Lower leg skin (tissue), 4 donors: ENCODE data around the gene SLC25A22. TPM values are rescaled to one million over a fixed set of nuclear protein-coding genes. Genes with fewer than 3 reads are reported as not detected.

ENCODE experiments used
- DNase-seq, 2 donors: peaks; one replicate each; pipeline ENCODE4 v3.0.0-alpha.2; 2019; ENCODE audit warnings: low spot score in 2 of 2
- H3K4me3 ChIP-seq: fragments of 200-600 bp; sonication (generic); 2 replicates; pipeline ENCODE4 v1.5.1; 2017; ENCODE audit warnings: mild to moderate bottlenecking, low read depth; ENCODE audit not compliant: poor library complexity, severe bottlenecking
- CTCF ChIP-seq, 3 donors: fragments of 450-650 bp; IDR thresholded peaks; one replicate each; pipeline ENCODE4 v1.5.1; 2016; ENCODE audit warnings: antibody characterized with exemption in 3 of 3, mild to moderate bottlenecking in 3 of 3, moderate library complexity in 2 of 3
- POLR2A ChIP-seq, 2 donors: fragments of 450-650 bp; IDR thresholded peaks; one replicate each; pipeline ENCODE4 v1.6.1; 2016 to 2017; ENCODE audit warnings: antibody characterized with exemption in 2 of 2, mild to moderate bottlenecking in 1 of 2, moderate library complexity in 1 of 2
- WGBS, 2 donors: methylation state at CpG; one replicate each; pipeline ENCODE4 v1.1.5; 2018; 5-methylcytosine and 5-hydroxymethylcytosine counted together
- intact Hi-C: fragments of 100-400 bp; cut with DNase I; formaldehyde crosslinking; loops from one replicate; pipeline ENCODE4 v1.15.0; 2023; ENCODE audit warnings: low total_unique reads
- total RNA-seq, 4 donors: library from RNA; depleted of rRNA; stranded (reverse); fragments of >200 nt; gene quantifications; one replicate each; pipeline ENCODE4 v1.1.0, GENCODE V29; 2016

Gene SLC25A22
- total RNA-seq, result 10 to 100 TPM; 10.9 to 19.2 (median 14.8) TPM

DNA sequence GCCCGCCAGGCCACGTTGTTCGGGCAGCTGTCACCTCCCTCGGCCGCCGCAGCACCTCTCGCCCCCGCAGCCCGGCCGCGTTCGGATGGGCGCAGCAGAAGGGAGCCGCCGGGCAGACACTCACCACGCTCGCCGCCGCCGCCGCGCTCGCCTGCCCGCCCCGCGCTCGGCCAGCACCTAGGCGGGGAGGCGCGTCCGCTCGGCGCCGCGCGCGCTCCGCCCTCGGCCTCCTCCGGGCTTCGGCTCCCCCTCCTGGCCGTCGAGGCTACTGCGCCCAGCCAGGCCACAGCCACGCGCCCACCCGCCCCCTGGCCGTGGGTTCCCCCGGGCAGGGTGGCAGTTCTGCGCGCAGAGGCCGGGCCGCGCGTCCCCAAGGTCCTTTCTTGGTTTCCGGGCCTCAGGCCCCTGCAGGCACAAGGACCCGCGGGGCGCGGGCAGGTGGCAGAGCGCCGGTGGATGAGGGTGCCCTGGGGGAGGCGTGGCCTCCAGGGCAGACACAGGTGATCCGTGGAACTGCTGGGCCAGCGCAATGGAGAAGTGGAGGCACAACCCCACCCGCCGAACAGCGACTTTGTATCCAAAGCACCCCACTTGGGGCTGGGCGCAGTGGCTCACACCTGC, at the start of gene SLC25A22:
SLC25A22 (minus strand) TSS at position 189 of the 621 bp plus-strand sequence. CDS start 3,275 bp downstream, outside the sequence.
- DNase-seq, result peak in 1 of 2 donors; percentile 93

GRCh38 chr11:847876-848275, 49.8 kb upstream of the SLC25A22 start:
- no peak for DNase-seq
- intact Hi-C loops, result no loop called here
- 73 to 91% methylated on average over 7 to 11 of the region's 18 CpGs for WGBS, 2 donors
- TF ChIP-seq POLR2A (IDR thresholded peaks at IDR 0.05) (no peak), CTCF (IDR thresholded peaks at IDR 0.05) (no peak)
- no peak overlapping the region for H3K4me3 ChIP-seq

More for the DNA sequence above, at the start of gene SLC25A22:
- H3K4me3 ChIP-seq, result peak within 1 kb of the TSS; percentile 43
- TF ChIP-seq POLR2A (IDR thresholded peaks at IDR 0.05), result no peak
- TF ChIP-seq CTCF (IDR thresholded peaks at IDR 0.05), result no peak
- 9 to 24% methylated on average over 4 to 25 of the region's 69 CpGs for WGBS, 2 donors
- intact Hi-C loops, result no loop called here

GRCh38 chr11:846496-847098, 48.5 kb upstream of the SLC25A22 start:
- H3K4me3 ChIP-seq, result no peak overlapping the region
- DNase-seq, result no peak
- 34 to 54% methylated on average over 8 to 9 of the region's 11 CpGs for WGBS, 2 donors
- TF ChIP-seq CTCF (IDR thresholded peaks at IDR 0.05) (no peak), POLR2A (IDR thresholded peaks at IDR 0.05) (no peak)
- intact Hi-C loops, result no loop called here

DNA sequence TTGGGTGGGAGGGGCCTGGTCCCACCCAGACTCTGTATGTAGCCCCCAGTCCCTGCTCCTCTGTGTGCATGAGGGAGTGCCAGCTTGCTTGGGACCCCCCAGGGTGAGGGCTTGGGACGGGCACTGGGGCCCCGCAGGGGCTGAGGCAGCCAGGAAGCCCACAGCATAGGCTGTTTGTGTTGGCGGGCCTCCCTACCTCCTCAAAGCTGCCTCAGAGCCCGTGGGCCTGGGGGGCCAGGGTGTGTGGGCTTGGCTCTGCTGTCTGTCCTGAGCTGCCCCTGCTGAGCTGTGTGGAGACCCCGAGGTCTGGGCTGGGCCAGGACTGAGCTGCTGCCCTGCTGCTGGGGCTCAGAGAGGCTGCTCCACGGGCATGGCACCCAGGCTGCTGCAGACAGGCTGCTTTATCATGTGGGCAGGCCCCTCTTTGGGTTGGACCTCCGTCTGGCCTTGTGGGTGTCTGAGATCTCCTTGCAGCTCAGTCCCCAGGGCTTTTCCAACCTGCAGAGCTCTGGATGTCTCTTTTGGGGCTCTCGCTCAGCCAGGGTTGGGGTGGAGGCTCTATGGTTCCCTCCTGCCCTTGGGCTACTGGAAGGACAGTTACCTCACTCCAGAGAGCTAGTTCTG, 47.9 kb upstream of the SLC25A22 start:
- intact Hi-C loops, result no loop called here
- no peak overlapping the region for H3K4me3 ChIP-seq
- no peak for DNase-seq
- no peak for TF ChIP-seq POLR2A (IDR thresholded peaks at IDR 0.05)
- TF ChIP-seq CTCF (IDR thresholded peaks at IDR 0.05), result no peak
- WGBS, 2 donors, result 52 to 63% methylated on average over 4 to 5 of the region's 8 CpGs

DNA sequence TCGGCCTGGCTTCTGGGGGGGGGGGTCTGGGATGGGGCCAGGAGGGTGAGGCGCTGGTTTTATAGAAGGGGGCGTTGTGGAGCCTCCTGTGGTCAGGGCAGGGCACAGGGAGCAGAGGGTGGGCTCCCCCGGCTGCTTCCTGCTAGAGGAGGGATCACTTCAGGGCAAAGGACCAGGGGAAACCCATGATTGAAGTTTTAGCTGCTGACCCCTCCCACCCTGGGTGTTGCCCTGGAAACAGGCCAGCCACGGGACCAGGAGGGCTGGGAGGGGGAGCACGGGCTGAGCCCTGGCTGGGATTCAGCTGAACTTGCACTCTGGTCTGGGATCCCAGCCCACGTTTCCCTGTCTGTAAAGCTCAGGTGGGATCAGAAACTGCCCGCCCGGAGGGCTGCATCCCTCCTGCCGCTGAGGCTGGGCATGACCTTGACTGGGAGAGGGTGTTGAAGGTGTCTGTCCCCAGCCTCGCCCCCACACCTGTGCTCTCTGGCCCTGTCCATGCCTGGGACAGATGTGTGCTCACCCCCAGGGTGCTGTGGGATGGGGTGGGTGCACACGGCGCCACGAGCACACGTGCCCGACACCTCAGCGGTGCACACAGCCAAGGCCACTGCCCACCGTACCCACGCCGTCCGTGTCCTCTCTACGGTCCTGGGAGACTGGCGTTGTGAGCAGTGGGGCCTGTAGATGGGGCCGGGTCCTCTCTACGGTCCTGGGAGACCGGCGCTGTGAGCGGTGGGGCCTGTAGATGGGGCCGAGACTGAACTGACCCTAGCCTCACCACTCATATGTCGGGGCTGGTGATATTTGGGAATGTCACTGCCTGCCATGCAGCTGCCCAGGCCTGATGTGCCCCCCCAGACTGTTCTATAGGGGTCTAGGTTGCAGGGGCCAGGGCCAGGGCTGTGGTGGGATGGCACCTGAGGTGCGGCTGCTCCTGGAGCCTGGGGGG, 46.9 kb upstream of the SLC25A22 start:
- H3K4me3 ChIP-seq, result no peak overlapping the region
- no peak for TF ChIP-seq POLR2A (IDR thresholded peaks at IDR 0.05)
- no peak for TF ChIP-seq CTCF (IDR thresholded peaks at IDR 0.05)
- WGBS, 2 donors, result 19 to 20% methylated on average over 15 to 29 of the region's 31 CpGs
- intact Hi-C loops, result loop anchor here (5.0 kb wide), 1 partner anchor 207 kb away; no protein-coding TSS in a partner anchor
- peak; percentile 96 to 99 for DNase-seq
